A549 (cell line): ENCODE results near the gene CR2.

Source experiments
- BHLHE40 ChIP-seq: IDR thresholded peaks from 2 replicates; pipeline ENCODE4 v1.6.1; 2012; ENCODE audit warnings: low read depth, low read length, inconsistent platforms
- CTCF ChIP-seq: fragments of >200 bp; sonication (Bioruptor Twin); formaldehyde crosslinking; IDR thresholded peaks from 3 replicates; pipeline ENCODE4 v1.5.1; 2016
- HDAC2 ChIP-seq: fragments of 200-600 bp; sonication (generic); IDR thresholded peaks from 2 replicates; pipeline ENCODE4 v1.6.1; 2016
- MAZ ChIP-seq: fragments of 150-350 bp; IDR thresholded peaks from 2 replicates; pipeline ENCODE4 v1.6.1; 2014; ENCODE audit warnings: antibody characterized with exemption, low read depth, low read length, borderline replicate concordance
- NR3C1 ChIP-seq: fragments of >200 bp; sonication (Bioruptor Twin); formaldehyde crosslinking; IDR thresholded peaks from 3 replicates; pipeline ENCODE4 v1.6.1; 2017
- POLR2A ChIP-seq: IDR thresholded peaks from 2 replicates; pipeline ENCODE4 v1.6.1; 2012; ENCODE audit warnings: mild to moderate bottlenecking, low read length
- RAD21 ChIP-seq, 2 experiments: fragments of >200 bp in 1 of 2; sonication (Bioruptor Twin) in 1 of 2; formaldehyde crosslinking in 1 of 2; IDR thresholded peaks in 1 of 2; conservative IDR thresholded peaks in 1 of 2; 2 replicates in 1 of 2; 3 replicates in 1 of 2; pipeline ENCODE4 v1.6.1; 2012 to 2018; ENCODE audit warnings: inconsistent platforms in 1 of 2
- RCOR1 ChIP-seq: fragments of 150-350 bp; IDR thresholded peaks from 2 replicates; pipeline ENCODE4 v1.6.1; 2014; ENCODE audit warnings: antibody characterized with exemption, low read length, low read depth
- REST ChIP-seq: fragments of 200-600 bp; sonication (generic); IDR thresholded peaks from 2 replicates; pipeline ENCODE4 v1.6.1; 2016; ENCODE audit warnings: antibody characterized with exemption, mild to moderate bottlenecking, moderate library complexity
- SMC3 ChIP-seq: fragments of >200 bp; sonication (Bioruptor Twin); formaldehyde crosslinking; IDR thresholded peaks from 3 replicates; pipeline ENCODE4 v1.6.1; 2018; ENCODE audit warnings: inconsistent platforms
- TFCP2L1 ChIP-seq: fragments of 250-450 bp; sonication (Bioruptor Pico); IDR thresholded peaks from 2 replicates; pipeline ENCODE4 v1.5.0; 2021; ENCODE audit warnings: mild to moderate bottlenecking
- USF2 ChIP-seq: fragments of 450-650 bp; IDR thresholded peaks from 2 replicates; pipeline ENCODE4 v1.6.1; 2014; ENCODE audit warnings: antibody characterized with exemption

DNA sequence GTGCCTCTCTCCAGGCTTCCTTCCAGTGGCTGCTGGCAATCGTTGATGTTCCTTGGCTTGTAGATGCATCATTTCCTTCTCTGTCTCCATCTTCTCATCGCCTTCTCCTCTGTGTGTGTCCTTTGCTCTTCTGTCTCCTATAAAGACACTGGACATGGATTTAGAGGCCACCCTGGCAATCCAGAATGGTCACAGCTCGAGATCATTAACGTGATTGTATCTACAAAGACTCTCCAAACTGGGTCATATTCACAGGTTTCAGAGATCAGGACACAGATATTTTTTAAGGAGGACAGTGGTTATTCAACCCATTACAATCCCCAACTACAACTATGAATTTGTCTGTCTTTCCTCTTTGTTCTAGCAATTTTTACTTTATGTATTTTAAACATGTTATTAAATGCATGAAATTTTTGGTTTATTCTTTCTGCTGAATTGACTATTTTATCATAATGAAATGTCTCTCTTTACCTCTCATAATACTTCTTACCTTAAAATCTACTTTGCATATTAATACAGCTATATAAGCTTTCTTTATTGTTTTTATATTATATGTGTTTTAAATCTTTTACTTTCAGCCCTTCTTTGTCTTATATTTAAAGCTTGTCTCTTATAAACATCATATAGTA is 64.6 kb downstream of the CR2 start:
- TF ChIP-seq HDAC2 (no peak), CTCF (no peak), USF2 (no peak), BHLHE40 (no peak), MAZ (no peak), NR3C1 (no peak), RCOR1 (no peak), RAD21 (conservative IDR thresholded peaks at IDR 0.05 in 1 of 2, IDR thresholded peaks at IDR 0.05 in 1 of 2) (no peak), POLR2A (no peak), REST (no peak), SMC3 (no peak), TFCP2L1 (no peak)
